AG10803 (cell line): Measurements from ENCODE around the gene DOCK9.

Experiments
- DNase-seq: peaks from one replicate; pipeline ENCODE4 v3.0.0; 2010; ENCODE audit warnings: low read depth
- H3K4me3 ChIP-seq: 2 replicates; pipeline ENCODE4 v1.5.1; 2011; ENCODE audit warnings: mild to moderate bottlenecking, low read length, control low read depth
- TF ChIP-seq, protein P1 (sequence below): conservative IDR thresholded peaks from 2 replicates; pipeline ENCODE4 v1.5.1; 2011; ENCODE audit warnings: mild to moderate bottlenecking, low read length, control low read depth, inconsistent platforms

DOCK9 gene

DNA sequence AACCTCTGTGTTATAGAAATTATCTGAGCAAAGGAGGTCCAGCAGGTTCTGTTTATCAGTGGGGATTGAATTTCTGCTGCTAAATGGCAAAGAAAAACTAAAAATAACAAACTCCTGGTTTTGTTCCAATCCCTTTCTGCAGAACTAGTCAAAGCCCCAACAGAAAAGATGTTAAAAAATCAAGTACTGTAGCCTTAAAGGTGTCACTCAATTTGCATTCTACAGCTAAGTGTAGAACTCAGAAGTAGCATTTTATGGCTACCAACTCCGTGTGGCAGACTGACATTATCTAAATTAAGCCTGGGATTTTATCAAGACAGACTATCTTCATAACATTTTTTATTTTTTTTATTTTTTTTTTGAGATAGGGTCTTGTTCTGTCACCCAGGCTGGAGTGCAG is 133.8 kb downstream of the DOCK9 start:
- no peak overlapping the region for H3K4me3 ChIP-seq
- DNase-seq: no peak
- TF ChIP-seq, protein P1, sequence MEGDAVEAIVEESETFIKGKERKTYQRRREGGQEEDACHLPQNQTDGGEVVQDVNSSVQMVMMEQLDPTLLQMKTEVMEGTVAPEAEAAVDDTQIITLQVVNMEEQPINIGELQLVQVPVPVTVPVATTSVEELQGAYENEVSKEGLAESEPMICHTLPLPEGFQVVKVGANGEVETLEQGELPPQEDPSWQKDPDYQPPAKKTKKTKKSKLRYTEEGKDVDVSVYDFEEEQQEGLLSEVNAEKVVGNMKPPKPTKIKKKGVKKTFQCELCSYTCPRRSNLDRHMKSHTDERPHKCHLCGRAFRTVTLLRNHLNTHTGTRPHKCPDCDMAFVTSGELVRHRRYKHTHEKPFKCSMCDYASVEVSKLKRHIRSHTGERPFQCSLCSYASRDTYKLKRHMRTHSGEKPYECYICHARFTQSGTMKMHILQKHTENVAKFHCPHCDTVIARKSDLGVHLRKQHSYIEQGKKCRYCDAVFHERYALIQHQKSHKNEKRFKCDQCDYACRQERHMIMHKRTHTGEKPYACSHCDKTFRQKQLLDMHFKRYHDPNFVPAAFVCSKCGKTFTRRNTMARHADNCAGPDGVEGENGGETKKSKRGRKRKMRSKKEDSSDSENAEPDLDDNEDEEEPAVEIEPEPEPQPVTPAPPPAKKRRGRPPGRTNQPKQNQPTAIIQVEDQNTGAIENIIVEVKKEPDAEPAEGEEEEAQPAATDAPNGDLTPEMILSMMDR: no peak

- H3K4me3 ChIP-seq: no peak overlapping the region
- DNase-seq: no peak
- TF ChIP-seq, protein P1: no peak
These were observed 134.4 kb downstream of the DOCK9 start for GRCh38 chr13:98843482-98843877.

DNA sequence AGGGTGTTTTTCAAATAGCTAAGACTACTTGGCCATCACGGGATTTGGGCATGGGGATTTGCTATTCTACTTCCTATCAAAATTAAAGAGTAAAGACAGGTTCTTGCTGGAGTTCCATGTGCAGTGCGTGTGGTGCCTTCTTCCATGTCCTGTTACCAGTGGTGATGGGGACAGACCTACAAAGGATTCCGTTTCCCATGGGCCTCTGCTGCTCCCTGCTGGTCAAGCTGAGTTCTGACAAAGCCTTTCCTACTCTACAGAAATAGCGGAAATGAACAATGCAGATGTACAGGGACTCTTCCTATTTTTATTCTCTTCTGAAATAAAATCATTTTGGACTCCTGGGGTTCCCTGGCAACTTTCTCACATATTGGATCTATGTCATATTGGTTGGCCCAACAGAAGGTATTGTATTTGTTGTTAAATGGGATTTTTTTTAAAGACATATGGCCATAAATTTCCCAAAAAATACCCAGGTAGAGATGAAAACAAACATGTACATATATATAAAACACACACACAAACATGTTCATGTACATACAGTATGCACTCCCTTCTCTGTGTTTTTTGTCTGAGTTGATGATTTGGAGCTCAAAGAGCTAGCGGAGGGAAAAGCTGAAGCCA is 134.9 kb downstream of the DOCK9 start:
- TF ChIP-seq, protein P1: peak; percentile 99
- peak; percentile 82 for DNase-seq
- no peak overlapping the region for H3K4me3 ChIP-seq

- DNase-seq: no peak
- H3K4me3 ChIP-seq: no peak overlapping the region
- TF ChIP-seq, protein P1: no peak
These were observed 135.8 kb downstream of the DOCK9 start for GRCh38 chr13:98842070-98842469.

DNA sequence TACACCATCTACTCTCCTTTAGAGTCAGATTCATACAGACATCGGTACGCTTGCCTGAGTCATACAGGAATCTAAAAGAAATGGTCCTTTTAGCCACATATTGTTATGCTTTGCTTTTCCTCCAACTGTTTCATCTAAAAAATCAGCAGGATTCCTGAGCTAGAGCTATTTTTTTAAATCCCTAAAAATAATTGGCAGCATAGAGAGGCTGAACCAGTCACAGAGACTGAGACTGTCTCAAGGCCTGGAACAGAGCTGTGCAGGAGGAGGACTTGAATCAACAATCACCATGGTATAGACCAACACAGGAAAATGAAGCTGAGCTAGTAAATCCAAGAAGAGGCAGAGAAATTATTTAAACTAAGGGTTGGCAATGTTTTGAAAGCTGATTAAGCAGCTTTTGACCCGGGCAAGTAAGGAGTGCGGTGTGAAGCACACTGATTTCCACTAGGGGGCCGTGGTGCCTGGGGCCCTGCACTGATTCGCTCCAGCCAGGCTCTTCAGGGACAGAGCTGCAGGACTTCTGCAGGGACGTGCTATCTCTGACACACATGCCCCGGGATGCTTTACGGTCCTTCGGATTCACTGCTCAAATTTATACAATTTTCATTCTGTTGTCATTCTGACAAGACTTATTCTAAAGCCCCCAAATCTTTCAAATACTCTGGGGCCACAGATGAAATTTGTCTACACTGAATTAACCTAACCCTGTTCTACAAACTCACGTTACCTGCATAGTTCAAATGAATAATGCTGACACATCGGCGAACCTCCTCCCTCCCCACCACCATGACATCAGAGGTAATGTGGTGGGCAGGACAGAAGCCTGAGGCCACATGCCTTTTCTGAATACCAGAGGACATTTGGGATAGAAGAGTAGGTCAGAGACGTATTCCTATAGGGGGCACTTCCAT is 137.8 kb downstream of the DOCK9 start:
- TF ChIP-seq, protein P1: peak; percentile 88
- peak; percentile 61 for DNase-seq
- H3K4me3 ChIP-seq: no peak overlapping the region

- peak; percentile 6 for DNase-seq
- no peak overlapping the region for H3K4me3 ChIP-seq
- TF ChIP-seq, protein P1: no peak
These were observed 139.1 kb downstream of the DOCK9 start for GRCh38 chr13:98838776-98839175.

DNA sequence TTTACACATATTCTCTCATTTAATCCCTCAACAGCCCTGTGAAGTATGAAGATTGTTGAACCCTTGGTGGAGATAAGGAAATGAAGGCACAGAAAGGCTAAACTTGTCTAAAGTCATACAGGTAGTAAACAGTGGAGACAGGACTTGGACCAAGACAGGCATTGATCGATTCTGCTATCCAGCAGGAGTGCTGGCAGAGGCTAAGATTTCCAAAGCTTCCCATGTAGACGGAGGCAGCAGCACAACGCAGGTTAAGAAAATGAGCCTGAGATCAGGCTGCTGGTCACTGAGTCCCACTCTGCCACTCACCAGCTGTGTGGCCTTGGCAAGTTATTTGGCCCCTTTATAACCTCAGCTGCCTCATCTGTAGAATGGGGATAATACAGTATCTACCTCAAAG is 140.0 kb downstream of the DOCK9 start:
- no peak overlapping the region for H3K4me3 ChIP-seq
- DNase-seq: no peak
- TF ChIP-seq, protein P1: no peak
